Panc1 (cell line): ENCODE results near the gene GABRA6.

Source experiments
- CTCF ChIP-seq: fragments of 450-650 bp; IDR thresholded peaks from 2 replicates; pipeline ENCODE4 v1.5.1; 2017; ENCODE audit warnings: mild to moderate bottlenecking
- POLR2AphosphoS5 ChIP-seq: IDR thresholded peaks from 2 replicates; pipeline ENCODE4 v1.6.1; 2012; ENCODE audit warnings: mild to moderate bottlenecking, low read depth, low read length, moderate library complexity
- REST ChIP-seq, 2 experiments: IDR thresholded peaks; 2 replicates each; pipeline ENCODE4 v1.6.1; 2011 to 2012; ENCODE audit warnings: low read depth in 2 of 2, control low read depth in 1 of 2, low read length in 1 of 2, mild to moderate bottlenecking in 1 of 2, moderate library complexity in 1 of 2; ENCODE audit not compliant: insufficient read depth in 1 of 2
- SIN3A ChIP-seq: IDR thresholded peaks from 2 replicates; pipeline ENCODE4 v1.6.1; 2012; ENCODE audit warnings: low read depth, mild to moderate bottlenecking, low read length, moderate library complexity, borderline replicate concordance; ENCODE audit not compliant: insufficient read depth

- TF ChIP-seq CTCF = no peak
- TF ChIP-seq POLR2AphosphoS5 = no peak
- no peak for TF ChIP-seq REST (IDR thresholded peaks at IDR 0.05; ENCODE audit: insufficient read depth in 1 of 2, low read depth in 2 of 2, low read length in 1 of 2)
- TF ChIP-seq SIN3A = no peak
These were observed 1.8 kb downstream of the GABRA6 start for GRCh38 chr5:161687316-161687715.
